Vagina (tissue), 2 donors: ENCODE data around the gene CCDC47.

Source experiments
- POLR2AphosphoS5 ChIP-seq, 2 donors: sonication (generic); formaldehyde crosslinking; IDR thresholded peaks; one replicate each; pipeline ENCODE4 v1.9.0; 2017; ENCODE audit warnings: antibody characterized with exemption in 2 of 2, mild to moderate bottlenecking in 2 of 2, low read depth in 1 of 2; ENCODE audit not compliant: insufficient read depth in 1 of 2
- TF ChIP-seq, protein P1 (sequence below), 3 experiments: fragments of 450-650 bp in 2 of 3; fragments of 200-600 bp in 1 of 3; sonication (generic) in 1 of 3; IDR thresholded peaks; one replicate each; pipeline ENCODE4 v1.5.1; 2017 to 2019; ENCODE audit warnings: antibody characterized with exemption in 3 of 3, mild to moderate bottlenecking in 2 of 3, moderate library complexity in 2 of 3

- TF ChIP-seq, protein P1, sequence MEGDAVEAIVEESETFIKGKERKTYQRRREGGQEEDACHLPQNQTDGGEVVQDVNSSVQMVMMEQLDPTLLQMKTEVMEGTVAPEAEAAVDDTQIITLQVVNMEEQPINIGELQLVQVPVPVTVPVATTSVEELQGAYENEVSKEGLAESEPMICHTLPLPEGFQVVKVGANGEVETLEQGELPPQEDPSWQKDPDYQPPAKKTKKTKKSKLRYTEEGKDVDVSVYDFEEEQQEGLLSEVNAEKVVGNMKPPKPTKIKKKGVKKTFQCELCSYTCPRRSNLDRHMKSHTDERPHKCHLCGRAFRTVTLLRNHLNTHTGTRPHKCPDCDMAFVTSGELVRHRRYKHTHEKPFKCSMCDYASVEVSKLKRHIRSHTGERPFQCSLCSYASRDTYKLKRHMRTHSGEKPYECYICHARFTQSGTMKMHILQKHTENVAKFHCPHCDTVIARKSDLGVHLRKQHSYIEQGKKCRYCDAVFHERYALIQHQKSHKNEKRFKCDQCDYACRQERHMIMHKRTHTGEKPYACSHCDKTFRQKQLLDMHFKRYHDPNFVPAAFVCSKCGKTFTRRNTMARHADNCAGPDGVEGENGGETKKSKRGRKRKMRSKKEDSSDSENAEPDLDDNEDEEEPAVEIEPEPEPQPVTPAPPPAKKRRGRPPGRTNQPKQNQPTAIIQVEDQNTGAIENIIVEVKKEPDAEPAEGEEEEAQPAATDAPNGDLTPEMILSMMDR (IDR thresholded peaks at IDR 0.05), result peak in 1 of 3 experiments; percentile 29
- no peak for TF ChIP-seq POLR2AphosphoS5 (IDR thresholded peaks at IDR 0.05; ENCODE audit: insufficient read depth in 1 of 2, low read depth in 1 of 2)
Measured at GRCh38 chr17:63697341-63698286, 75.8 kb downstream of the CCDC47 start.
